PC-9 (cell line): ENCODE results near the gene PTGER1.

Experiments
- EZH2 ChIP-seq: fragments of 200-600 bp; sonication (generic); IDR thresholded peaks from 2 replicates; pipeline ENCODE4 v1.8.0; 2017; ENCODE audit warnings: antibody characterized with exemption, low read depth
- TF ChIP-seq, protein P1 (sequence below): fragments of 200-600 bp; sonication (generic); conservative IDR thresholded peaks from 2 replicates; pipeline ENCODE4 v1.6.1; 2017; ENCODE audit warnings: mixed run types, antibody characterized with exemption, mild to moderate bottlenecking, moderate library complexity

DNA sequence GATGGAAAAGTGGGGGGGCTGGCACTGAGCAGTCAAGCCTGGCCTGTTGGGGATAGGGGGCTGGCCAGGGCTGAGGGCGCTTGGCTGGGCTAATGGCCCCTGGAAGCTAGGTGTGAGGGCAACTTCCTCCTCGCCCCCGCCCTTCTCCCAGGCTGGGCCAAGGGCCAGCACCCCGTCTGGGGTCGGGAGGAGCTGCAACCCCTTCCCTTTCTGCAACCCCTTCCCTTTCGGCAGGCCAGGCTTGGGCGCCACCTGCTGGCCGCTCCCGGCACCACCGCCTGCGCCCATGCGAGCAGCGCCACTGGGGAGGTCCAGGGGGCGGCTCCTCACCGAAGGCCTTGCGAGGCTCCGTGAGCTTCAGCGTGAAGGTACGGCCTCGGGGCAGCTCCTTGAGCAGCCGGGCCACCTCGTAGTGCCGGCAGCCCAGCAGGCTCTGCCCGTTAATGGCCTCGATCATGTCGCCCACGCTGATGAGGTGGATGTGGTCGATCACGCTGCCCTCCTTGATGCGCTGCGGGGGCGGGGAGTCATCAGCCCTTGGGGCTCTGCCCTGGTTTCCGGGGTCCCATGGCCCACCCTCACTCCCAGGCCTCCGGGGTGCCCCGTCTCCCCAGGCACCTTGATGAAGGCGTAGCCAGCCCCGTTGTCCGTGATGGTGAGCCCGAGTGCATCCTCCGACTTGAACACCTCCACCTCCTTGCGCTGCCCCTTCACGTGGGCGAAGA is 5.0 kb upstream of the PTGER1 start:
- no peak for TF ChIP-seq EZH2
- TF ChIP-seq, protein P1, sequence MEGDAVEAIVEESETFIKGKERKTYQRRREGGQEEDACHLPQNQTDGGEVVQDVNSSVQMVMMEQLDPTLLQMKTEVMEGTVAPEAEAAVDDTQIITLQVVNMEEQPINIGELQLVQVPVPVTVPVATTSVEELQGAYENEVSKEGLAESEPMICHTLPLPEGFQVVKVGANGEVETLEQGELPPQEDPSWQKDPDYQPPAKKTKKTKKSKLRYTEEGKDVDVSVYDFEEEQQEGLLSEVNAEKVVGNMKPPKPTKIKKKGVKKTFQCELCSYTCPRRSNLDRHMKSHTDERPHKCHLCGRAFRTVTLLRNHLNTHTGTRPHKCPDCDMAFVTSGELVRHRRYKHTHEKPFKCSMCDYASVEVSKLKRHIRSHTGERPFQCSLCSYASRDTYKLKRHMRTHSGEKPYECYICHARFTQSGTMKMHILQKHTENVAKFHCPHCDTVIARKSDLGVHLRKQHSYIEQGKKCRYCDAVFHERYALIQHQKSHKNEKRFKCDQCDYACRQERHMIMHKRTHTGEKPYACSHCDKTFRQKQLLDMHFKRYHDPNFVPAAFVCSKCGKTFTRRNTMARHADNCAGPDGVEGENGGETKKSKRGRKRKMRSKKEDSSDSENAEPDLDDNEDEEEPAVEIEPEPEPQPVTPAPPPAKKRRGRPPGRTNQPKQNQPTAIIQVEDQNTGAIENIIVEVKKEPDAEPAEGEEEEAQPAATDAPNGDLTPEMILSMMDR, result peak; percentile 94
